ENCODE data around the gene GMPS. TPM values are rescaled to one million over a fixed set of nuclear protein-coding genes. Genes with fewer than 3 reads are reported as not detected.

The GMPS gene
- polyA plus RNA-seq, 1 donor: 42.2 TPM

- Histone ChIP-seq H3K36me3 (ENCODE audit: control insufficient read depth, insufficient read depth, low read length) (peaks cover 11% of the 10 kb centered on the region), H3K27me3 (ENCODE audit: control insufficient read depth, insufficient read depth, low read length) (no peaks in the 10 kb centered on the region), H3K4me3 (ENCODE audit: low read length) (no peak overlapping the region), H3K27ac (ENCODE audit: low read length) (no peak overlapping the region), H3K9me3 (ENCODE audit: control insufficient read depth, low read depth, low read length) (no peaks in the 10 kb centered on the region), H3K4me1 (ENCODE audit: control insufficient read depth, insufficient read depth, low read length) (no peaks in the 10 kb centered on the region)
- no CpG with 5 or more reads among the region's 2 CpGs for WGBS (ENCODE audit: insufficient coverage, low lambda C conversion rate)
- DNase-seq: peak in 1 of 2 donors; percentile 43
Observed at GRCh38 chr3:155890671-155891190, 20.3 kb downstream of the GMPS start.

GRCh38 chr3:155891321-155891720 lies 20.9 kb downstream of the GMPS start:
- Histone ChIP-seq H3K27me3 (ENCODE audit: control insufficient read depth, insufficient read depth, low read length) (no peaks in the 10 kb centered on the region), H3K4me3 (ENCODE audit: low read length) (no peak overlapping the region), H3K27ac (ENCODE audit: low read length) (no peak overlapping the region), H3K36me3 (ENCODE audit: control insufficient read depth, insufficient read depth, low read length) (peaks cover 11% of the 10 kb centered on the region), H3K4me1 (ENCODE audit: control insufficient read depth, insufficient read depth, low read length) (no peaks in the 10 kb centered on the region), H3K9me3 (ENCODE audit: control insufficient read depth, low read depth, low read length) (no peaks in the 10 kb centered on the region)
- DNase-seq: no peak
- no CpG with 5 or more reads among the region's 5 CpGs for WGBS (ENCODE audit: insufficient coverage, low lambda C conversion rate)

GRCh38 chr3:155895379-155895900 lies 25.0 kb downstream of the GMPS start:
- H3K36me3 ChIP-seq (ENCODE audit: control insufficient read depth, insufficient read depth, low read length): peaks cover 29% of the 10 kb centered on the region
- H3K27me3 ChIP-seq (ENCODE audit: control insufficient read depth, insufficient read depth, low read length): no peaks in the 10 kb centered on the region
- no CpG with 5 or more reads among the region's 7 CpGs for WGBS (ENCODE audit: insufficient coverage, low lambda C conversion rate)
- H3K9me3 ChIP-seq (ENCODE audit: control insufficient read depth, low read depth, low read length): no peaks in the 10 kb centered on the region
- H3K4me3 ChIP-seq (ENCODE audit: low read length): no peak overlapping the region
- H3K4me1 ChIP-seq (ENCODE audit: control insufficient read depth, insufficient read depth, low read length): no peaks in the 10 kb centered on the region
- no peak for DNase-seq
- H3K27ac ChIP-seq (ENCODE audit: low read length): no peak overlapping the region

- WGBS (ENCODE audit: insufficient coverage, low lambda C conversion rate): no CpG with 5 or more reads among the region's 1 CpG
- Histone ChIP-seq H3K27me3 (ENCODE audit: control insufficient read depth, insufficient read depth, low read length) (no peaks in the 10 kb centered on the region), H3K9me3 (ENCODE audit: control insufficient read depth, low read depth, low read length) (no peaks in the 10 kb centered on the region), H3K4me1 (ENCODE audit: control insufficient read depth, insufficient read depth, low read length) (no peaks in the 10 kb centered on the region), H3K27ac (ENCODE audit: low read length) (no peak overlapping the region), H3K36me3 (ENCODE audit: control insufficient read depth, insufficient read depth, low read length) (peaks cover 49% of the 10 kb centered on the region), H3K4me3 (ENCODE audit: low read length) (no peak overlapping the region)
- DNase-seq: no peak
Observed at GRCh38 chr3:155906900-155907299, 36.5 kb downstream of the GMPS start.

GRCh38 chr3:155908086-155908485 lies 37.6 kb downstream of the GMPS start:
- Histone ChIP-seq H3K36me3 (ENCODE audit: control insufficient read depth, insufficient read depth, low read length) (peaks cover 56% of the 10 kb centered on the region), H3K4me1 (ENCODE audit: control insufficient read depth, insufficient read depth, low read length) (no peaks in the 10 kb centered on the region)

GRCh38 chr3:155908605-155909004 lies 38.2 kb downstream of the GMPS start:
- H3K4me3 ChIP-seq (ENCODE audit: low read length): no peak overlapping the region
- H3K27me3 ChIP-seq (ENCODE audit: control insufficient read depth, insufficient read depth, low read length): no peaks in the 10 kb centered on the region
- H3K9me3 ChIP-seq (ENCODE audit: control insufficient read depth, low read depth, low read length): no peaks in the 10 kb centered on the region
- H3K36me3 ChIP-seq (ENCODE audit: control insufficient read depth, insufficient read depth, low read length): peaks cover 56% of the 10 kb centered on the region
- DNase-seq: no peak
- H3K4me1 ChIP-seq (ENCODE audit: control insufficient read depth, insufficient read depth, low read length): no peaks in the 10 kb centered on the region
- no peak overlapping the region for H3K27ac ChIP-seq (ENCODE audit: low read length)

More at GRCh38 chr3:155908086-155908485, 37.6 kb downstream of the GMPS start:
- no peaks in the 10 kb centered on the region for H3K27me3 ChIP-seq (ENCODE audit: control insufficient read depth, insufficient read depth, low read length)
- WGBS (ENCODE audit: insufficient coverage, low lambda C conversion rate): 100% methylated on average over 2 of the region's 4 CpGs
- no peak overlapping the region for H3K4me3 ChIP-seq (ENCODE audit: low read length)
- no peak overlapping the region for H3K27ac ChIP-seq (ENCODE audit: low read length)
- no peaks in the 10 kb centered on the region for H3K9me3 ChIP-seq (ENCODE audit: control insufficient read depth, low read depth, low read length)
- no peak for DNase-seq

GRCh38 chr3:155912090-155912489 lies 41.6 kb downstream of the GMPS start:
- Histone ChIP-seq H3K4me3 (ENCODE audit: low read length) (no peak overlapping the region), H3K9me3 (ENCODE audit: control insufficient read depth, low read depth, low read length) (no peaks in the 10 kb centered on the region), H3K36me3 (ENCODE audit: control insufficient read depth, insufficient read depth, low read length) (peaks cover 58% of the 10 kb centered on the region), H3K27me3 (ENCODE audit: control insufficient read depth, insufficient read depth, low read length) (no peaks in the 10 kb centered on the region), H3K27ac (ENCODE audit: low read length) (no peak overlapping the region), H3K4me1 (ENCODE audit: control insufficient read depth, insufficient read depth, low read length) (no peaks in the 10 kb centered on the region)
- DNase-seq: no peak

GRCh38 chr3:155912579-155913190 lies 42.2 kb downstream of the GMPS start:
- Histone ChIP-seq H3K4me3 (ENCODE audit: low read length) (no peak overlapping the region), H3K9me3 (ENCODE audit: control insufficient read depth, low read depth, low read length) (no peaks in the 10 kb centered on the region), H3K4me1 (ENCODE audit: control insufficient read depth, insufficient read depth, low read length) (no peaks in the 10 kb centered on the region), H3K27ac (ENCODE audit: low read length) (no peak overlapping the region), H3K36me3 (ENCODE audit: control insufficient read depth, insufficient read depth, low read length) (peaks cover 57% of the 10 kb centered on the region), H3K27me3 (ENCODE audit: control insufficient read depth, insufficient read depth, low read length) (no peaks in the 10 kb centered on the region)
- no CpG with 5 or more reads among the region's 1 CpG for WGBS (ENCODE audit: insufficient coverage, low lambda C conversion rate)
- DNase-seq: no peak

- Histone ChIP-seq H3K27ac (ENCODE audit: low read length) (no peak overlapping the region), H3K36me3 (ENCODE audit: control insufficient read depth, insufficient read depth, low read length) (peaks cover 41% of the 10 kb centered on the region), H3K4me1 (ENCODE audit: control insufficient read depth, insufficient read depth, low read length) (no peaks in the 10 kb centered on the region), H3K27me3 (ENCODE audit: control insufficient read depth, insufficient read depth, low read length) (no peaks in the 10 kb centered on the region), H3K4me3 (ENCODE audit: low read length) (no peak overlapping the region), H3K9me3 (ENCODE audit: control insufficient read depth, low read depth, low read length) (no peaks in the 10 kb centered on the region)
- WGBS (ENCODE audit: insufficient coverage, low lambda C conversion rate): no CpG with 5 or more reads among the region's 1 CpG
- DNase-seq: no peak
Observed at GRCh38 chr3:155917781-155918180, 47.3 kb downstream of the GMPS start.

- no peaks in the 10 kb centered on the region for H3K4me1 ChIP-seq (ENCODE audit: control insufficient read depth, insufficient read depth, low read length)
- H3K36me3 ChIP-seq (ENCODE audit: control insufficient read depth, insufficient read depth, low read length): peaks cover 38% of the 10 kb centered on the region
- no peak for DNase-seq
- no peak overlapping the region for H3K4me3 ChIP-seq (ENCODE audit: low read length)
- H3K27ac ChIP-seq (ENCODE audit: low read length): no peak overlapping the region
- H3K9me3 ChIP-seq (ENCODE audit: control insufficient read depth, low read depth, low read length): no peaks in the 10 kb centered on the region
- H3K27me3 ChIP-seq (ENCODE audit: control insufficient read depth, insufficient read depth, low read length): no peaks in the 10 kb centered on the region
Observed at GRCh38 chr3:155919728-155920127, 49.3 kb downstream of the GMPS start.

GRCh38 chr3:155921486-155921885 lies 51.0 kb downstream of the GMPS start:
- 100% methylated on average over 1 of the region's 2 CpGs for WGBS (ENCODE audit: insufficient coverage, low lambda C conversion rate)
- H3K4me1 ChIP-seq (ENCODE audit: control insufficient read depth, insufficient read depth, low read length): no peaks in the 10 kb centered on the region
- H3K36me3 ChIP-seq (ENCODE audit: control insufficient read depth, insufficient read depth, low read length): peaks cover 37% of the 10 kb centered on the region

More at GRCh38 chr3:155921486-155921885, 51.0 kb downstream of the GMPS start:
- Histone ChIP-seq H3K9me3 (ENCODE audit: control insufficient read depth, low read depth, low read length) (no peaks in the 10 kb centered on the region), H3K27ac (ENCODE audit: low read length) (no peak overlapping the region), H3K4me3 (ENCODE audit: low read length) (no peak overlapping the region), H3K27me3 (ENCODE audit: control insufficient read depth, insufficient read depth, low read length) (no peaks in the 10 kb centered on the region)
- DNase-seq: no peak

All from large intestine (tissue), 3 donors.